DMS 273 (cell line): Measurements from ENCODE around the gene FAIM2.
"Not testable (repeated sequence)": the region's sequence is repeated elsewhere in the genome, so short reads cannot be mapped to it uniquely, and the experiment has no call there.

Source experiments
- DNase-seq: peaks from one replicate; lab custom pipeline; 2025; ENCODE audit not compliant: unreplicated experiment; lab: John Stamatoyannopoulos, UW

Gene FAIM2

GRCh38 chr12:49866859-49867569 is 36.7 kb downstream of the FAIM2 start:
- peak; percentile 82 for DNase-seq

DNA sequence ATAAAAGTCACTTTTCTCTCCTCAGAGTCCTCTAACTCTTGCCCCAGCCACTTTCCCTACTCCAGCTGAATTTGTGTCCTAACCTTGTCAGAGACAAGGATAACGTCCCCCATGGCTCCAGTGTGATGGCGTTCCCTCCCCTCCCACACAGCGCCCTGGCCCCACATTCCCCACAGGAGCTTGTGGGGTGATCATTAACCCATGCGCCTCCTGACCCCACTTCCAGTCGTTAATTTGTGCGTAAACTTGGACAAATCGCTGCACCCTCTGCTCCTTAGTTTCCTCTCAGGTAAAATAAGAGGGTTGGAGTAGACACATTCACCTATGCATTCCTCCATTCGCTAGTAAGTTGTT is 37.9 kb downstream of the FAIM2 start:
- no peak for DNase-seq

DNA sequence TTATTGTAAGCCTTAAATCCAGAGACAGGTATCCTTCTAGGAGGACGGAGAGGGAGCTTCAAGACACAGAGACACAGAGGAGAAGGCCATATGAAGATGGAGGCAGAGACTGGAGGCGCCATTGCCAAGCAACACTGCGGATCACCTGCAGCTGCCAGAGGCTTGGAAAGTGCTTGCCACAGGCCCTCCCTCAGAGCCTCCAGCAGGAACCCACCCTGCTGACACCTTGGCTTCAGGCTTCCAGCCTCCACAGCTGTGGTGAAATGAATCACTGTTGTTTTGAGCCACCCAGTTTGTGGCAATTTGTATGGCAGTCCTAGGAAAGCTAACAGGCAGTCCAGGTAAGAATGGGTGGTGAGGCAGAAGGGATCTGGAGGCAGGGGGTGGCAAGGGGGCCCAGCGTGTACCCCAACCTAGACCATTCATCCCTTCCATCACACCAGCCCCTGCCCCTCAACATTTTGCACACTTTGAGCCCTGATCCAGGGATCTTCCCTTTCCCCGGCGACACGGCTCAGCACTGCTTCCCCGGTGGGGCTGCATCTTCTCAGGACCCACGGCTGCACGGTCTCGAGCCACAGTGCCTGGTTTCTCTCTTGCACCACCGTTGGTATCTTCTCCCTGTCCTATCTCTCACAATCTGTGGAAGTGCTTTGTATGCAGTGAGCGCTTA is 38.5 kb downstream of the FAIM2 start:
- no peak for DNase-seq

GRCh38 chr12:49864798-49865090 is 39.0 kb downstream of the FAIM2 start:
- DNase-seq: peak; percentile 70

GRCh38 chr12:49863946-49864797 is 39.5 kb downstream of the FAIM2 start:
- DNase-seq: peak; percentile 84

DNA sequence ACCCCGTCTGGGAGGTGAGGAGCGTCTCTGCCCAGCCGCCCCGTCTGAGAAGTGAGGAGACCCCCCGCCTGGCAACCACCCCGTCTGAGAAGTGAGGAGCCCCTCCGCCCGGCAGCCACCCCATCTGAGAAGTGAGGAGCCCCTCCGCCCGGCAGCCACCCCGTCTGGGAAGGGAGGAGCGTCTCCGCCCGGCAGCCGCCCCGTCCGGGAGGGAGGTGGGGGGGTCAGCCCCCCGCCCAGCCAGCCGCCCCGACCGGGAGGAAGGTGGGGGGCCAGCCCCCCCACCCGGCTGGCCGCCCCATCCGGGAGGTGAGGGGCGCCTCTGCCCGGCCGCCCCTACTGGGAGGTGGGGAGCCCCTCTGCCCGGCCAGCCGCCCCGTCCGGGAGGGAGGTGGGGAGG is 42.8 kb downstream of the FAIM2 start:
- DNase-seq: not testable (repeated sequence)

GRCh38 chr12:49855890-49856289 is 47.8 kb downstream of the FAIM2 start:
- not testable (repeated sequence) for DNase-seq

DNA sequence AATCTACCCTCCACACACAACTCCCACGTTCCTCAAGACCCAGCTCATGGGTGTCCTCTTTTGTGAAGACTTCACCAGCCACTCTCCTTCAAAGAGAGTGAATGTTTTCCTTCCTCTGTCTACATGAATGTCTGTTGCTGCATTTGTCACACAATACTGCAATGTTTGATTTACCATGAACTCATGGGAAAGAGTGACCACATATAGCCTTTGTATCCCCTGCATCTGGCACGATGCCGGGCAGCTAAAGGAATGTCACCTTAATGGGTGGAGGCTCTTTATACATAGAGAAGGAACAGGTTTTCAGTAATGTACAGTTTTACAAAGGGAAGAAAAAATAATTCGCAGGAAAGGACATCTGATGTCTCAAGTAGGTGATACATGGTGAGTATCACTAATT is 48.7 kb downstream of the FAIM2 start:
- no peak for DNase-seq

- DNase-seq: no peak
Measured at GRCh38 chr12:49853671-49854070, 50.0 kb downstream of the FAIM2 start.

DNA sequence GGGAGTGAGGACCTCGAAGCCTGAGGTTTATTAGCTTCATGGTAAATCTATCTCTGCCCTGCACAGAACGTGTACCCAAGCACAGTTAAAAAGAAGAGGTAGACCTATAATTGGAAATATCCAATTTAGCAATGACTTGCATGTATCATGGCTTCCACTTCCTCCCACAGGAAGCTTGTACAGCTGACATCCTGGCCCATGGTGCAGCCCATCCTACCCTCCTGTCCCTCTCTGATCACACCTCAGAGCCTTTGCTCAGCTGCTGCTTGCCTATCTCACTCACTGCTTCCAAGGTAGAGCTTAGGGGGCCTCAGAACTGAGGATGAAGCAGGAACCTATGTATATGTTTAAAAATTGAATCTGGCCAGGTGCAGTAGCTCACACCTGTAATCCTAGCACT is 56.5 kb downstream of the FAIM2 start:
- no peak for DNase-seq

- DNase-seq: no peak
Measured at GRCh38 chr12:49846032-49846431, 57.7 kb downstream of the FAIM2 start.

GRCh38 chr12:49843876-49844437 is 59.7 kb downstream of the FAIM2 start:
- DNase-seq: no peak

GRCh38 chr12:49843411-49843810 is 60.3 kb downstream of the FAIM2 start:
- DNase-seq: no peak

DNA sequence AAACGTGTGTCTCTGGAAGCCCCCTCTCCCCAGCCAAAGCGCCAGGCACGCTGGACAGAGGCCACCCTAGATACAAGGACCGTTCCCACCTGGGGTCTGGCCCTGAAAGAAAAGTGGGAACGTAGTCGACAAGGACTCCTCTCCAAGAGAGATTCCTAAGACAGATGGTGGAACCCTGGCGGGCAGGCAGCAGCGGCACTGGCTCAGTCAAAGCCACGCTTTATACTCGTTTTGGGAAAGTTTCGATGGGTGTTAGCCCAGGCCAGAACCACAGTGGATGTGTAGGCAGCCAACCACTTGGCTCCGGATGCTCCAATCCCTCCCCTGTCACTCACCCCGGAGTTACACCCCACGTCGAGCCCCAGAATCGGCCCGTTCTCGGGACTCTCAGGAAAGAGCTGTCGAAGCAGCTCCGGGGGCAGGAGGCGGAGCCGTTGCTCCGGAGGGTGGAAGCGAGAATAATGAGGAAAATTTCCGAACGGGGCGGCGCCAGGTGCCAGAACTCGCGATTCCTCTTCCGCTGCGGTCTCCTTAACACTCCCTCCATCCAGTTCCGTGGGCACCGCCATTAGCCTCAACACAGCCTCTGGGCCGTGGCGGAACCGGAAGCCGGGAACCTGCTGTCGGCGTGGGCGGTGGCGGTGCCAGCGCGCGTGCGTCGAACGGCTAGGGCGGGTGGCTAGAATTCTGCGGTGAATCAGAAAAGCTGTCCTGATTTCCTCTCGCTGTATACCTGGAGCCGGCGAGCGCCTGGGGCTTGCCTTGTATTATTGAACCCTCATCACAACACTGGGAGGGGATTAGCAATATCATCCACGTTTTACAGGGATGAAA is 61.0 kb downstream of the FAIM2 start, which contains the start of gene BCDIN3D:
Gene BCDIN3D (minus strand): TSS at position 588 of the 834 bp plus-strand sequence. CDS start 19 bp downstream, at position 569.
- DNase-seq: peak; percentile 96

DNA sequence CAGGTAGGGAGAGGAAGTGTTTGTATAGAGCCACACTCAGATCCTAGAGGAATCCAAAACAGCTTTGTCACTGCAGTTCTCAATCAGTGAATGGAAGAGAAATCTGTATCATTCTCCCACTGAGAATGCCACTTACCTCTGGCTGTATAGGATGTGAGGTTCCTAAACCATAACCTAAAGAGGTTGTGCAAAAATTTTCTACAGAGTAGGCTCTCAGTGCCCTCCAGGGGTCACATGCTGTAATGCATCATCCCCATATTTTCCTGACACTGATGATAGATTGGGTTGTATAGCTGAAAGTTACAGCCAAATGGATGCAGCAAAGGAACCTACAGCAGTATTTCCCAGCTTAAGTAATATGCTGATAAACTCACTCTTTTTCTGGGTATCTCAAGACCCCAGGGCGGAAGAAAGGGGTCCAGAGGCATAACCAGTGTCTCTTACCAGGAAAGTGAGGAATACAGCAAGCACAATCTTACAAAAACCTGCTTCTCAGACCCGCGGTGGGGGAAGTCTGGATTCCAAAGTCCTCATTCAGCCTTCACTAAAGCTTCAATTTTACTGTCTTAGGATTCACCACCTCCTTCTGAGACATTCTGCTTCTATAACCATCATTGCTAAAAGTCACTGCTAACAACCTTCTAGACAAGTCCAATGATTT is 64.6 kb downstream of the FAIM2 start:
- DNase-seq: peak; percentile 63

DNA sequence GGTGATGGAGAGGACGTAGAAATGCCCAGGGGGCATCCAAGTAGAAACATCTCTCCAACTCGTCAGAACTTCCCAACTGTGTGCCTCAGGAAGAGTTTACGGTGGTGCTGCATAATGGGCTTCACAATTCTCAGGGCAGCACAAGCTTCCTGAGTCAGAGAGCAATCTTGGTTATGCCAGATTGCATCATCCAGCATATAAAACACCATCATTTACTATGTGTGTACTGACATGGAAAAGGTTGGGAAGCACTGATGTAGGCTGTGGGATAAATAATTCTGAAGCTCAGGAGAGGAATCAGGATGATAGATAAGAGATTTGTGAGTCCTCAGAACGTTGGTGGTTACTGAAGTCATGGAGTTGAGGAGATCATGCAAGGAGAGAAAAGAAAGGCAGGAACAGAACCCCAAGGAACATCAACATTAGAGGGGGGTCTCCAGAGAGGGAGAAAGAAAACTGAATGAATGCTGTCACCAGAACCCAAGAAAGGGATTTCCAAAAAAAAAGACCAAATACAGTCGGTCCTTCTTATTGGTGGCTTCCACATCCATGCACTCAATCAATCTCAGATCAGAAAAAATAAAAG is 70.8 kb downstream of the FAIM2 start:
- no peak for DNase-seq

GRCh38 chr12:49831717-49832116 is 72.0 kb downstream of the FAIM2 start:
- DNase-seq: no peak

DNA sequence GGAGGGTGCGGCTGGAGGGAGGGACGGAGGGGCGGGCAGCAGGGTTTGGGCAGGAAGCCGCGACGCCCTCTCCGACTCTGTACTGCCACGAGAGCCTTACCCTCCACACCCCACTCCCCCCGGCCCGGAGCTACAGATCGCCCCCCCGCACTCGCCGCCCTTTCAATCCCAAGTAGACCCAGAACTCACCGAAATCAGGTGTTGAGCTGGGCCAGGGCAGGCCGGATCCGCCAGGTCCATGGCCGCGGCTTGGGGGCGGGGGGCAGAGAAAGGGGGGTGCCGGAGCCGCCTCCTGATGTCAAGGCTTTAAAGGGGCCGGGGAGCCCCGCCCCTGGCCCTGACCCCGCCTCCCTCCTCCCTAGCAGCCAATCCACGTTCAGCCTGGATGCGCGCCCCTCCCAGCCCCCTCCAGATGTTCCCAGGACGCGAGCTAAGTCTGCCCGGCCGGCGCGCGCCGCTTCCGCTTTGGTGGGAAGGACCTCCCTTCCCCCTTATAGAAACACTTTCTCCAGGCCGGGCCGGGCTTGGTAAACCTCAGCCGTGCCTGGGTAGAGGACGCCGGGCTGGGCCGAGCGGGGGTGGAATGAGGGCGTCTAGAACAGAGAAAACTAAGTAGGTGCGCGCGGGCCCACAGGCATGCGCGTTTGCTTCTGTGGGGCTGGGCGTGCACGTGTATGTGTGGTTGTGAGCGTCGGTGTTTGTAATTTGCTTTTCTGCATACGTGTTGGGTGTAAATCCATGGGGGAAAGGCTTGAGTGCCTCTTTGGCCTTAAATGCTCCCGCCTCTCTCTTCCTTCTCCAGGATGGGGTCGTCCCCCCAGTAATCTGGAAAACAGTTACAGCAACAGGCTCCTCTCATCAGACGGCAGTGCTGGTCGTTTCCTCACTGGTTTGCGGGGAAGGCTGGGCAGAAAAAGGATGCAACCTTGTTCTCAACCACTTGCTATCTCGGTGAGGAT is 75.3 kb downstream of the FAIM2 start, which contains the start of gene NCKAP5L:
Gene NCKAP5L (minus strand): TSS at position 281 of the 959 bp plus-strand sequence. CDS start 24,369 bp downstream, outside the sequence.
- peak; percentile 96 for DNase-seq
